Hypothalamus (tissue), 51 donors: ENCODE measurements around the gene TNS4.
A peak's percentile ranks its signal among the peaks of the same experiment; 100 is the strongest.

ENCODE experiments used
- DNase-seq, 51 donors: peaks; one replicate each; lab custom pipeline; 2025; lab: John Stamatoyannopoulos, UW

Gene TNS4

GRCh38 chr17:40443988-40444899 lies 57.2 kb downstream of the TNS4 start:
- DNase-seq: no peak

- peak in 43 of 51 donors; percentile 4 to 71 (median 39) for DNase-seq
Measured at GRCh38 chr17:40443196-40443987, 58.0 kb downstream of the TNS4 start, which contains the start of gene IGFBP4. IGFBP4 (plus strand) TSS chr17:40443450; CDS start chr17:40443736, 286 bp downstream.

- DNase-seq: peak in 3 of 51 donors; percentile 5 to 44 (median 6)
Measured at GRCh38 chr17:40442392-40443195, 58.8 kb downstream of the TNS4 start.

DNA sequence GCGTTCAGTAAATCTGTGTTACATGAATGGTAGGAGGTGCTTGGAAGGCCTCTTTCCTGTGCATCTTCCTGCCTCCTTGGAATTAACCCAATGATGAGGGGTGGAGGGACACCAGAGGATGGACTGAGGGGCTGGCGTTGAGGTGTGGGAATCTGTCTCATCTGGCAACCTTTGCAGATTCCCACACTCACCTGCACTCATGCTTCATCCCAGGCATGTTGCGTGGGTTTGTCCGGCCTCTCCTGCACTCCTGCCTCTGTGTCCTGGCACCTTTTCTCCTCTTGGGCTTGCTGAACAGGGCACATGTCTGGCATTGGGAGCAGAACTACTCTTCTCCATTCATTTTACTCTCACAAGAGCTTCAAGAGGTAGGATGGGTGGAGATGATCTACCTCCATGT lies 61.3 kb downstream of the TNS4 start:
- no peak for DNase-seq

GRCh38 chr17:40437095-40437732 lies 64.2 kb downstream of the TNS4 start:
- DNase-seq: no peak

DNA sequence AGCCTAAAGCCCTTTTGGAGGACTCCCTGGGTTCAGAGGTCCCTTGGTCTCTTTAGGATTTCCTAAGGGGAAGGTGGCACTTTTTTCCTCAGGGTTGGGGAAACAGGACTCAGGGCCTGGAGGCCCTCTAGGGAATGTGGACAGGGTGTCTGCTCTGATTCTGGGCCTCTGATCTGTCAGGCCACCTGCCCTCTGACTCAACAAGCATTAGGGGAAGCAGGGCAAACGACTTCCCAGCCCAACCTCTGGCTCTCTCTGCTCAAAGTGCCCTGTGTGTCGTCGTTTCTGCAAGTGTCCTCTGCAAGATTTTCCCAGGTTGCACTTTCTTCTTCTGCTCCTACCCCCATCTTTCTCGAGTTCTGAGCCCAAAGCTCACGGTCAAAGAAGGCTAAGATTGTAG lies 64.8 kb downstream of the TNS4 start:
- DNase-seq: no peak

DNA sequence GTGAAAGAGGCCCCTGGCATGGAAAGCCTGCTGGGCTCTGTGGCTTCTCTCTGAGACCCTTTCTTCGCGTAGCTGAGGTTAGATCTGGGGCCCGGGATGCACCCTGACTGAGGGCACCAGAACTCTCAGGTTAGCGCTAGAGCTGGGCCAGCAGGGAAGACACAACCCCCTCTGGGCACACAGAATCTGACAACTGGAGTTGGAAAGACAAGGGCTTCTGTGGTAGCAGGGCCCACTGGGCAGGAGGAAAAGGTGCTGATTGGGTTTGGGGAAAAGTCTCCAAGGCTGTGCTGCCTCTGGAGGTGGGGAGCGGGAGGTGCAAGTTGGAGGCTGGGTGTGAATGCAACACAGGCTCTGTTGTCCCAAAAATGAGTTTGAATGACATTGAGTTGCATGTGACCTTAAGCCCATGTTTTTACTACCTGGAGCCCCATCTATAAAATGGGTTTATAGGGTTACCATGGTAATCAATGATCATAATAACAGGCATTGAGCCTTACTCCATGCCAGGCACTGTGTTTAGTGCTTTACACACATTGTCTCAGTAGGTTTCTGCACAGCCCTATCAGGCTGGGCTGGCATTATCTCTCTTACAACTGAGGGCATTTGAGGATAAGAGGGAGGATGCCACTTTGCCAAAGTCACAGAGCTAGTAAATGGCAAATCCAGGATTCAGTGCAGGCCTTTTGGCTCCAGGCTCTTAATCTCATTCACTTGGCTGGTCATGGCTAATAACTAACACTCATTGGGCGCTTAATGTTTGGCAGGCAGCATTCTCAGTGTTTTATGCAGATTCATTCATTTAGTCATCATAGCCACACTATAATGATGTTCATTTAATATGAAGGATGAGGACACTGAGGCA lies 67.6 kb downstream of the TNS4 start:
- DNase-seq: peak in 1 of 51 donors; percentile 6

- peak in 1 of 51 donors; percentile 42 for DNase-seq
Measured at GRCh38 chr17:40432864-40433528, 68.4 kb downstream of the TNS4 start.

GRCh38 chr17:40431231-40431602 lies 70.2 kb downstream of the TNS4 start:
- DNase-seq: no peak

DNA sequence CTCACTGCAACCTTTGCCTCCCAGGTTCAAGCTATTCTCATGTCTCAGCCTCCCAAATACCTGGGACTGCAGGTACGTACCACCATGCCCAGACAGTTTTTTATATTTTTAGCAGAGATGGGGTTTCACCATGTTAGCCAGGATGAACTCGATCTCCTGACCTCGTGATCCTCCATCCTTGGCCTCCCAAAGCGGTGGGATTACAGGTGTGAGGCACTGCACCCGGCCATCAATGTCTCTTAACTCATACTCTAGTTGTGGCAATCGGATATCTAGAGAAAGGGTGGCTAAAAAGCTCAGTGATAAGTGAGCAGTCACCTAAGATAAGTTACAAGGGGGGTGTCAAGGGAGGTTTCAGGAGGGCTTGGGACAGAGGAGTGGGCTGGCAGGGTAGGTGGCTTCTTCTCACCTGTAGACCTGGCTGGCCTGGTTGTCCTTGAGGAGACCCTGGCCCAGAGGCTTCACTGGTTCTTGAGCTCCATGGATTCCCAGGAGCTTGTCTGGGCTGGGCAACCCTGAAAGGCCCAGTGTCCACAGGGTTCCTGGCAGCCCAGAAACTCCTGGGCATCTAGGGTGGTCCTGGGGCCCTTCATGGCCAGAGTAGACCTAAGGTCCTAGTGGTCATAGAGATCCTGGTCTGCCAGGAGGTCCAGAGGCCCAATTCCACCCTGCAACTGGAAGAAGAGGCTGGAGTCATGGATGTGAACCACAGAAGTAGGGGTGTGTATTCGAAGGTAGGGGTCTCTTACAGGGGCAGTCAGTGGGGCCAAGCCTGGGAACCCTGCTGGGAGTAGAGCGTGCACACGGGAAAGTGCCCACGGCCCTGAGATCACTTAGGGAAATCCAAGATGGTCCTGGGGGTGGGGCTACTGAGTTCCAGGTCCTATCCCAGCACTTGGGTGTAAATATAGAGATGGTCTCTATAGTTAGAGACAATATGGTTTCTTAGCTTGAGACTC lies 70.9 kb downstream of the TNS4 start:
- DNase-seq: no peak

- no peak for DNase-seq
Measured at GRCh38 chr17:40427002-40427491, 74.4 kb downstream of the TNS4 start.
